Measurements from ENCODE around the gene USP40.

The USP40 gene

GRCh38 chr2:233473386-233473791, 93.2 kb downstream of the USP40 start:
- no peak for ATAC-seq

DNA sequence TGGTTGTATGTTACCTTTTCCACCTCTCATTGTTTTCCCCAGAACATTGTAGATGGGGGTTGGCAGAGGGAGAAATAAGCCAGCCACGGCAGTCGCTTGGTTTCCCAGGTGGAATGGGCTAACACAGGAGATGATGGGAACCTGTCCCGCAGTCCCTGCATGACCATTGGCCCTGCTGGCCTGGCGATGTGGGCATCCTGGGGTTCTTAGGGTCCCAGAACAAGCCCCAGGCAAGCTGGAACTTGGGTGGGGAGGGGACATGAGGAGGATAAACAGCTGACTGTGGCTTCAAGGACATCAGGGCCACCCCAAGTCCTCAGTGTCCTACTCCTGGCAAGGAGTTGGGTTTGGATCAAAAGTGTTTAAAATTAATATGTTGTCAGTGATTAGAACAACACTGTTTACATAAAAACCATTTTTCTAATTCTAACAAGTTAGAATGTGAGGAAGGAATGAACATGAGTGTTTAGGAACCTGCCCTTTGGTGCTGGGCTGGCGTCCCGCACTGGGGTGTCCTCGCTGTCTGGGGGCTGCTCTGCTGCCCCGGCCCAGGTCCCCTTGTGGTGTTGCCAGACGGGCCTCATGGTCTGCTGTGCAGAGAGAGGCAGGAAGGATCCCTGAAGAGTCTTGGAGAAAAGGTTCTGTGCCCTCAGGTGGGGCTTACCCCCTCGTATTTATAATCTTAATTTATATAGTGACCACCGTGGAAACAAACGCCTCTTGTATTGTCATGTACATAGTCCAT, 95.1 kb downstream of the USP40 start:
- ATAC-seq: no peak

DNA sequence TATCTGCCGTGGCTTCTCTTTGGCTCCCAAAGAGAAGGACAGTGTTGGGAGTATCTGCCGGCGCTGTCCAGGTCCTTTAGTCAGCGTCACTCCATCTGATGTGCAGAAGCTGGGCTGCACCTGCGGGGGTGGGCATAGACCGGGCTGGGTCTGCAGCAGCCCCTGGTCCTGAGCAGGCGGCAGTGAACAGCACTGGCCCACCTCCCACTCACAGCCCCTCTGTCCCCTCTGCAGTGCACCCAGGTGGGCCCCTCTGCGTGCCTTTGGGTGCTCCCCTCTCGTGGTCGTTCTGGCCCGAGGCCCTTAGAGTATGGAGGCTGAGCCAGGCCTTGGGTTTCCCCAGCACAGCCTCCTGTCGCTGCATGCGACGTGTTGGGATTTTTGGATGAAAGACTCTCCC, 95.7 kb downstream of the USP40 start:
- no peak for ATAC-seq

- no peak for ATAC-seq
Observed at GRCh38 chr2:233470011-233470687, 96.4 kb downstream of the USP40 start.

DNA sequence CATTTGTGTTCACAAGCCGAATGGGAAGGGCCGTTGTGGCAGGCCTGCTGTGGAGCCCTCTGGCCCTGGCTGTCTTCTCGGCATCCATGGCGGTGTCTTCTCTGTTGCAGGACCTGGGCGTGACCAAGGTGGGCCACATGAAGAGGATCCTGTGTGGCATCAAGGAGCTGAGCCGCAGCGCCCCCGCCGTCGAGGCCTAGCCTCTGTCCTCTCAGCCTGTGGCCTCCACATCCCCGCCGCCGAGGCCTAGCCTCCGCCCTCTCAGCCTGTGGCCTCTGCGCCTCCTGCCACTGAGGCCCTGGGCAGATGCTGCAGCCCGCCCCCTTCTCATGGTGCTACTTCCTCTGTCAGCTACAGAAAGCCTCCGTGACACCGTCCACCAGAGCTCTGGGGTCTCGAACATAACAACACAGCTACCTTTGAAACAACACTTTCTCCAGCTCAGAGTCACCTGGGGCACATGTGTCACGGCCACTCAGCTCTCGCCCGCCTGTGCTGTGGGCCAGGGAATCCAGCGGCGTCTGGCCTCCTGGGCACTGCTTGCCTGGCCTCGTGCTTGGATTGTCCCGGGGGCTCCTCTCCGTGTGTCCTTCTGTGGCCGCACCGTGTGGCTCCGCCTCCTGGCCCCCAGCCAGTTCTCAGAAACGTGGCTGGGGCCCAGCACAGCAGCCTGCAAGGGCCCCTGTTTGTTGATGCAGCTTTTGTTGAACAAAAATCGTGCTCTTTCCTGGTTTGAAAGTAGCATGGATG, 97.1 kb downstream of the USP40 start:
- ATAC-seq: no peak

DNA sequence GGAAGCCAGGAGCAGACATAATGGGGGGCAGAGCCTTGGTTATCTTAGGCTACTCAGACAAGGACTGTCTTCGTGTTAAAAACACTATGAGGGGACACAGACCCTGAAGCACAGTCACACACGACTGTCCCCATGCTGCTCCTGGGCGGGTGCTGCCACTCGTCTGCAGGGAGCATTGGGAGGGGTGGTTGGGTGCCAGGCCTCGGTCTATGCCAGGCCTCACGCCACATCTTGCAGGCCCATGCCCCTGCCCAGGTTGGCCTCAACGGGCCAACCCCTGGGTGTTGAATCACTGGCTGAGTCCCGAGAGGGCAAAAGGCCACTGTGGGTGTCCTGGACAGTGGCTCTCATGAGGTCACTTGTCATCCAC, 97.9 kb downstream of the USP40 start:
- no peak for ATAC-seq

DNA sequence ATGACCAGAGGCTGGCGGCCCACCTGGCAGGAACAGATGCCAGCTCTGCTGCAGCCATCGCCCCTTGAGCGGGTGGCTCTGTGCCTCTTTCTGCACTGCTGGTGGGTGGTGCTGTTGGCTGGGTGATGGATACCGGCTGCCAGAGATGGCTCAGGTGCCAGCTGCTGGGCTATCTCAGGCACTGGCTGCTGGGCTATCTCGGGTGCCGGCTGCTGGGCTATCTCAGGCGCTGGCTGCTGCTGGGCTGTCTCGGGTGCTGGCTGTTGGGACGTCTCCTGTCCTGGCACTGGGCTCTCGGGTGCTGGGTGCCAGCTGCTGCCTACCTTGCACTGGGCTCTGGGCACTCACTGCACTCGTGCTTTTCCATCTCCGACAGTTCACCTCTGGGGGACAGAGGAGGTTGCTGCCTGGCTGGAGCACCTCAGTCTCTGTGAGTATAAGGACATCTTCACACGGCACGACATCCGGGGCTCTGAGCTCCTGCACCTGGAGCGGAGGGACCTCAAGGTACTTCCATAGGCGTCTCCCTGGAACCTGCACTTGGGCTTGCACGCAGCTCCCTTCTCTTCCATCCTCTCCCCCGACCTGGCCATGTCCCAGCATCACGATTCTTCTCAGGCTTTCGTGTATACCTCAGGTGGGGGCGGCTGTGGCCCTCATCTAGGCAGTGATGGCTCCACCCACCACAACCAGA, 98.4 kb downstream of the USP40 start:
- no peak for ATAC-seq

DNA sequence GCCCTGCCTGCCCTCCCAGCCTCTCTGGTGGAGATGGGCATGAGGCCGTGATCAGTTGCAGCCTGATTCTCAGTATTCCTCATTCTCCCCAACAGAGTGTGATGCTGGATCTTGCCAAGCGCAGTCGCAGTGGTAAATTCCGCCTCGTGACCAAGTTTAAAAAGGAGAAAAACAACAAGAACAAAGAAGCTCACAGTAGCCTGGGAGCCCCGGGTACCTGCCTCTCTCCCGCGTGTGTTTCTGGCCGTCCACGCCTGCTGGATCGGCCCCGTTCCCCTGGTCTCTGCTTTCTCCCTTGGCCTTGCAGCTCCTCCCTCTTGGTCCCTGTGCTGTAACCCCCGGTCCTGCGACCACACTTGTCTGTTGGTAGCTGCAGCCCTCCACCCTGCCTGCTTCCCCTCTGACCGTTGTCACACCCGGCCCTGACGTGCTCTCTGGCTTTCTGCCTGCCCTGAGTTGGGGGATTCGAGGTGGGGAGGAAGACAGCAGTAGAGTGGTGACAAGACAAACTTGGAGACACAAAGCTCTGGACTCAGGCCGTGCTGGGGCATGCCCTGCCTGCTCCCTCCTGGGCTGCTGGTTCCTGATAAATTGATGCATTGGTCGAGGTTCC, 99.5 kb downstream of the USP40 start:
- ATAC-seq: no peak

DNA sequence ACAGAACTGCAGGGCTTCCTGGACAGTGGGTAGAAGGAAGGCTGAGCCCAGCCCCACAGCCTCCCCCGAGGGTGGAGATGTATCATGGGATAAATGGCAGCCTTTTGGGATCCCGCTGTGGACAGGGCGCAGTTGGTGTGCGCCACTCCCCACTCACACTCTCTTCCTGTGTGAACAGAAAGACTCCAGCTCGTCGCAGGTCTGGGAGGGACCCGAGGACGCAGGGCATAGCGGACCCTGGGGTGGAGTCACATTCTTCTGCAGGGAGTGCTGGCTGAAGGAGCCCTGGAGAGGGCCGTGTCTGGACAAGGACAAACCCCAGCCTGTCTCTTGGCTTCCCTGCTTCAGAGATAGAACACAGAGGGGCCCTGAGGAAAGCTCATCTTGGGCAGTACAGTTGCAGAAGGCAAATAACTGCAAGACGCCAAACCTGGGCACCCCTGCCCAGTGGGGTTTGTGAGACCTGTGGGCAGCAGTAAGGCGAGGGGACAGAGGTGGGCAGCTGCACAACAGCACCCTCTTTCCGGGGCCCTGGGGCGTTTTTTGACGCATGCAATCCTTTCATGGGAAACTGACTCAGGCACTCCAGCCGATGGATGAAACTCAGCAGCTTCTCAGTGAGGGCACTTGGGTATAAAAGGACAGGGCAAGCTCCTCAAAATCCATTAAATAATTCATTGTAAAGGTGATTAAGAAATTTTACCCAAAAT, 101.9 kb downstream of the USP40 start:
- no peak for ATAC-seq

GRCh38 chr2:233464056-233464455, 102.5 kb downstream of the USP40 start:
- no peak for ATAC-seq

GRCh38 chr2:233463586-233463985, 103.0 kb downstream of the USP40 start:
- ATAC-seq: no peak

GRCh38 chr2:233462826-233463470, 103.6 kb downstream of the USP40 start:
- no peak for ATAC-seq

DNA sequence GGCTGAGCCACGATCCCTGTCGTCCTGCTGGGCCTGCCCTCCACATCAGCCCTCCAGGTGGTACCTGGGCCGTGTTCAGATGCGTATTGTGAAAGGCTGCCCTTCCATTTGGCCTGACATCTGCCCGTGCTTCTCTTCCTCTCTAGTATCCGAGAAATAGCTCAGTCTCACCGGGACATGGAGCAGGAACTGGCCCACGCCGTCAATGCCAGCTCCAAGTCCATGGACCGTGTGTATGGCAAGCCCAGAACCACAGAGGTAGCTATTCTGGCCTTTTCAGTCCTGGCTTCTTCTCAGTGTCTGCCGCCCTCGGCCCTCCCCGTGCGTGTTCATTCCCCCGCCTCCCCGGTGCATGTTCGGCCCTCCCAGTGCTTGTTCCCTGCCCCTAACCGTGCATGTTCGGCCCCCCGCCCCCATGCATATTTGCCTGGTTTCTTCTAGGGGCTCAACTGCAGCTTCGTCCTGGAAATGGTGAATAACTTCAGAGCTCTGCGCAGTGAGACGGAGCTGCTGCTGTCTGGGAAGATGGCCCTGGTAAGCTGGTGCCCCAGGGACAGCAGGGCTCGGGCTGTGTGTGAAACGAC, 104.3 kb downstream of the USP40 start:
- no peak for ATAC-seq

- no peak for ATAC-seq
Observed at GRCh38 chr2:233461481-233461891, 105.1 kb downstream of the USP40 start.

GRCh38 chr2:233460726-233461441, 105.7 kb downstream of the USP40 start:
- ATAC-seq: no peak

- no peak for ATAC-seq
Observed at GRCh38 chr2:233459426-233459825, 107.2 kb downstream of the USP40 start.

- no peak for ATAC-seq
Observed at GRCh38 chr2:233458826-233459225, 107.8 kb downstream of the USP40 start.

DNA sequence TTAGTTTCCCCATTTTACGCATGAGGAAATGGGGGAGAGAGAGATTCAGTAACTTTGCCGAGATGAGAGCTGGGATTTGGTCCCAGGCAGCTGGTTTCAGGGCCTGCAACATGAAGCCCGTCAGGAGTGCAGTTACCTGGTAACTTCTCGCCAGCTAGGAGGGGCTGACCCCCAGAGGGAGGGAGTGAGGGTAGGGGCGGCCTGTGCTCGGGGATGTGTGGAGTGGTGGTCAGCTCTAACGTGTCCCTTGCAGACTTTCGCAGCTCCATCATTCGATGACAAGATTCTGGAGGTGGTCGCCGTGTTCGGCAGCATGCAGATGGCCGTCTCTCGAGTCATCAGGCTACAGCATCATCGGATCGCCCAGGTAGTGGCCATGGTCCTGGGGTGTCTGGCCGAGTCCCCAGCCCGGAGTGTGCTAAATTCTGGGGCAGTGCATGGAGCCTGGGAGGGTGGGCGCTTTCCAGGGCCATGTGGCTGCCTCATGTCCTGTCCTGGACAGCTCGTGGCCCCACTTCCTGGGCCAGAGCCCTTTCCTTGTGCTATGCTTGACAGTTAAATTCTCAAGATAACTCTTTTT, 108.5 kb downstream of the USP40 start:
- ATAC-seq: no peak

- ATAC-seq: no peak
Observed at GRCh38 chr2:233457356-233457755, 109.2 kb downstream of the USP40 start.

DNA sequence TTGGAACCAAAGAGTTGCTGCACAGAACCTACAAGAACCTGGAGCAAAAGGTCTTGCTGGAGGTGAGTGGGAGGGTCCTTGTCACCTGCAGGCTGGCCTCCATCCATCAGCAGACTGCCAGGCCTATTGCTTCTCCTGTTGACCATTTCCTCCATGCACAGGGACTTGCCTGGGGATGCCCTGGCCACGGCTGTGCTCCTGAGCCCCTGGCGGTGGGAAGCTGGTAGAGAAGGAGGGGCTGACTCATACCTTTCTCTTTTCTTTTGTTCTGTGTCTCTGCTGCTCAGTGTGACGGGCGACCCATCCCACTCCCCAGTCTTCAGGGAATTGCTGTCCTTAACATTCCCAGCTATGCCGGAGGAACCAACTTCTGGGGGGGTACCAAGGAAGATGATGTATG, 109.6 kb downstream of the USP40 start:
- ATAC-seq: no peak
